ENCODE data around the gene RNU2-63P. TPM values are rescaled to one million over a fixed set of nuclear protein-coding genes. Genes with fewer than 3 reads are reported as not detected.
"Not testable (repeated sequence)": the region's sequence is repeated elsewhere in the genome, so short reads cannot be mapped to it uniquely, and the experiment has no call there.

The RNU2-63P gene
- total RNA-seq, 1 donor from 2014 or later, result not detected

- Histone ChIP-seq H3K4me1 (peaks cover 26% of the 10 kb centered on the region), H3K4me3 (no peak overlapping the region), H3K9me3 (no peaks in the 10 kb centered on the region), H3K27me3 (no peaks in the 10 kb centered on the region), H3K36me3 (no peaks in the 10 kb centered on the region), H3K27ac (no peak overlapping the region)
- no peak for ATAC-seq
- intact Hi-C loops (cut with DNase I), result no loop called here
- no peak for TF ChIP-seq CTCF (IDR thresholded peaks at IDR 0.05)
- no peak for DNase-seq
These were observed 35.4 kb upstream of the RNU2-63P start for GRCh38 chr2:88051792-88052191.

- no peaks in the 10 kb centered on the region for H3K27me3 ChIP-seq
- ATAC-seq, result no peak
- H3K9me3 ChIP-seq, result no peaks in the 10 kb centered on the region
- intact Hi-C loops (cut with DNase I), result no loop called here
- H3K36me3 ChIP-seq, result no peaks in the 10 kb centered on the region
- no peak overlapping the region for H3K4me3 ChIP-seq
- no peak for TF ChIP-seq CTCF (IDR thresholded peaks at IDR 0.05)
- H3K27ac ChIP-seq, result no peak overlapping the region
- DNase-seq, result no peak
- peaks cover 26% of the 10 kb centered on the region for H3K4me1 ChIP-seq
These were observed 33.3 kb upstream of the RNU2-63P start for GRCh38 chr2:88049622-88050021.

DNA sequence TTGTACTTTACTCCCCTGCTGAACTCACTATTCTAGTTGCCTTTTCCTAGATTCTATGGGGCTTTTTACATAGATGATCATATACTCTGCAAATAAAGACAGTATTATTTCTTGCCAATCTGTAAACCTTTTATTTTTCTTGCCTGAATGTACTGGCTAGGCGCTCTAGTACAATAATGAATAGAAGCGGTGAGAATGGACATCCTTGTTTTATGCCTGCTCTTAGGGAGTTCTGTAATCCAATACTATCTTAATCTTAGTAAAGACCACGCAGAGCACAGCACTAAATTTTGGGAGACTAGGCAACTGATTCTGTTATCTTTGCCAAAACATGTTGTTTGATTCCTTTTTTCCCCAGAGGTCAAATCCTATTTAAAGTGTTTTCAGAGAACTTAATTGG, 32.2 kb upstream of the RNU2-63P start:
- ATAC-seq (no peak), DNase-seq (no peak)
- no peaks in the 10 kb centered on the region for H3K27me3 ChIP-seq
- H3K4me1 ChIP-seq, result peaks cover 16% of the 10 kb centered on the region
- H3K27ac ChIP-seq, result no peak overlapping the region
- no peak for TF ChIP-seq CTCF (IDR thresholded peaks at IDR 0.05)
- H3K9me3 ChIP-seq, result no peaks in the 10 kb centered on the region
- intact Hi-C loops (cut with DNase I), result no loop called here
- peaks cover 4% of the 10 kb centered on the region for H3K36me3 ChIP-seq
- H3K4me3 ChIP-seq, result no peak overlapping the region

DNA sequence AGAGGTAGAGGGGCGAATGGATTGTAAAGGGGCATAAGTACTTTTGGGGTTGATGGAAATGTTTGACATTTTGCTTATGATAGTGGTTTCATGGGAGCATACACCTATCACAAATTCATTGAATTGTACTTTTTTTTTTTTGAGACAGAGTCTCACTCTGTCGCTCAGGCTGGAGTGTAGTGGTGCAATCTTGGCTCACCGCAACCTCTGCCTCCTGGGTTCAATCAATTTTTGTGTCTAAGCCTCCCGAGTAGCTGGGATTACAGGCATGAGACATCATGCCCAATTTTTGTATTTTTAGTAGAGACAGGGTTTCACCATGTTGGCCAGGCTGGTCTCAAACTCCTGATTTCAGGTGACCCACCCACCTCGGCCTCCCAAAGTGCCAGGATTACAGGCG, 29.2 kb upstream of the RNU2-63P start:
- not testable (repeated sequence) for H3K4me3 ChIP-seq, DNase-seq

GRCh38 chr2:88042476-88042875, 26.1 kb upstream of the RNU2-63P start:
- ATAC-seq (no peak), DNase-seq (no peak)
- H3K9me3 ChIP-seq, result no peaks in the 10 kb centered on the region
- H3K27me3 ChIP-seq, result no peaks in the 10 kb centered on the region
- no peak overlapping the region for H3K27ac ChIP-seq
- no peak overlapping the region for H3K4me3 ChIP-seq
- no peaks in the 10 kb centered on the region for H3K4me1 ChIP-seq
- intact Hi-C loops (cut with DNase I), result no loop called here
- peaks cover 5% of the 10 kb centered on the region for H3K36me3 ChIP-seq
- TF ChIP-seq CTCF (IDR thresholded peaks at IDR 0.05), result no peak

More for the DNA sequence above, 29.2 kb upstream of the RNU2-63P start:
- H3K27me3 ChIP-seq; H3K9me3 ChIP-seq; H3K27ac ChIP-seq; intact Hi-C loops (cut with DNase I); H3K36me3 ChIP-seq; H3K4me1 ChIP-seq; ATAC-seq: not testable (repeated sequence)

GRCh38 chr2:88038263-88039105, 22.1 kb upstream of the RNU2-63P start:
- ATAC-seq, result no peak
- intact Hi-C loops (cut with DNase I), result no loop called here

More at GRCh38 chr2:88038263-88039105, 22.1 kb upstream of the RNU2-63P start:
- Histone ChIP-seq H3K4me1 (no peaks in the 10 kb centered on the region), H3K27ac (no peak overlapping the region), H3K36me3 (peaks cover 23% of the 10 kb centered on the region), H3K4me3 (no peak overlapping the region), H3K27me3 (no peaks in the 10 kb centered on the region), H3K9me3 (no peaks in the 10 kb centered on the region)
- no peak for TF ChIP-seq CTCF (IDR thresholded peaks at IDR 0.05)
- no peak for DNase-seq
